ENCODE results near the gene ASPDH.

DNA sequence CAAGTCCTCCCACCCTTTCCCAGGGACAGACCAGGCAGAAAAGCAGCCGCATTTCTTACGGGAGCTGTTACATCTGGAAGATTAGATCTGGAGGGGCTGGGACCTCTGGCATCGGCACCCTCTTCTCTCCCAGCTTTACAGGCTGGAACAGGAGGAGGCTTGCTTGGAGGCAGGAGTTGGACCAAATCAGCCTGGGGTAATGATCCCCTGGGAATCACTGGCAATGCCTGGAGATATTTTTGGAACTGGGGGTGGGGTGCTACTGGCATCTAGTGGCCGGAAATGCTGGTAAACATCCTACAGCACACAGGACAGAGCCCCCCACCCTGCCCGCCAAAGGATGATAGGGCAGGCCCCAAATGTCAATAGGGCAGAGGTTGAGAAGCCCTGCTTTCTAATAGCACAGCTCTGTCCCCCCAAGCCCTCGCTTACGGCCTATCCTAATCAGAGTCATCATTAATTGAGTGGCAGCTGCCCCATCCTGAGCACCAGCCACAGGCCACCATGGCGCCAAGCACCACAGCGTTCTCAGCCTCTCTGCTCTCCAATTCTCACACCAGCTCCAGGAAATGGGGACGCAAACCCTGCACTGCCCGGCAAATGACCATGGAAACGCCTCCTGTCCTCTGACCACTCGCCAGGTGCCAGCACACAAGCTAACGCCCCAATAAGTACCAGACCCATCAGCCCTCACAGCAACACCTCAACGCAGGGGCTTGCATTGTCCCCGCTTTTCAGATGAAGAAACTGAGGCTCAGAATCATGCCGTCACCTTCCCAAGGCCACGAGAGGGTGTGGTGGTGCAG, 33.9 kb upstream of the ASPDH start:
- TF ChIP-seq, protein P1, sequence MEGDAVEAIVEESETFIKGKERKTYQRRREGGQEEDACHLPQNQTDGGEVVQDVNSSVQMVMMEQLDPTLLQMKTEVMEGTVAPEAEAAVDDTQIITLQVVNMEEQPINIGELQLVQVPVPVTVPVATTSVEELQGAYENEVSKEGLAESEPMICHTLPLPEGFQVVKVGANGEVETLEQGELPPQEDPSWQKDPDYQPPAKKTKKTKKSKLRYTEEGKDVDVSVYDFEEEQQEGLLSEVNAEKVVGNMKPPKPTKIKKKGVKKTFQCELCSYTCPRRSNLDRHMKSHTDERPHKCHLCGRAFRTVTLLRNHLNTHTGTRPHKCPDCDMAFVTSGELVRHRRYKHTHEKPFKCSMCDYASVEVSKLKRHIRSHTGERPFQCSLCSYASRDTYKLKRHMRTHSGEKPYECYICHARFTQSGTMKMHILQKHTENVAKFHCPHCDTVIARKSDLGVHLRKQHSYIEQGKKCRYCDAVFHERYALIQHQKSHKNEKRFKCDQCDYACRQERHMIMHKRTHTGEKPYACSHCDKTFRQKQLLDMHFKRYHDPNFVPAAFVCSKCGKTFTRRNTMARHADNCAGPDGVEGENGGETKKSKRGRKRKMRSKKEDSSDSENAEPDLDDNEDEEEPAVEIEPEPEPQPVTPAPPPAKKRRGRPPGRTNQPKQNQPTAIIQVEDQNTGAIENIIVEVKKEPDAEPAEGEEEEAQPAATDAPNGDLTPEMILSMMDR (IDR thresholded peaks at IDR 0.05): no peak
- TF ChIP-seq JUN (CRISPR knock-in tag; IDR thresholded peaks at IDR 0.05) (no peak), ETV6 (CRISPR knock-in tag; IDR thresholded peaks at IDR 0.05) (no peak), TP53 (CRISPR knock-in tag; IDR thresholded peaks at IDR 0.05) (no peak)
- TF ChIP-seq, protein P2, sequence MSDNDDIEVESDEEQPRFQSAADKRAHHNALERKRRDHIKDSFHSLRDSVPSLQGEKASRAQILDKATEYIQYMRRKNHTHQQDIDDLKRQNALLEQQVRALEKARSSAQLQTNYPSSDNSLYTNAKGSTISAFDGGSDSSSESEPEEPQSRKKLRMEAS (CRISPR knock-in tag; IDR thresholded peaks at IDR 0.05): no peak
- TF ChIP-seq, protein P3, sequence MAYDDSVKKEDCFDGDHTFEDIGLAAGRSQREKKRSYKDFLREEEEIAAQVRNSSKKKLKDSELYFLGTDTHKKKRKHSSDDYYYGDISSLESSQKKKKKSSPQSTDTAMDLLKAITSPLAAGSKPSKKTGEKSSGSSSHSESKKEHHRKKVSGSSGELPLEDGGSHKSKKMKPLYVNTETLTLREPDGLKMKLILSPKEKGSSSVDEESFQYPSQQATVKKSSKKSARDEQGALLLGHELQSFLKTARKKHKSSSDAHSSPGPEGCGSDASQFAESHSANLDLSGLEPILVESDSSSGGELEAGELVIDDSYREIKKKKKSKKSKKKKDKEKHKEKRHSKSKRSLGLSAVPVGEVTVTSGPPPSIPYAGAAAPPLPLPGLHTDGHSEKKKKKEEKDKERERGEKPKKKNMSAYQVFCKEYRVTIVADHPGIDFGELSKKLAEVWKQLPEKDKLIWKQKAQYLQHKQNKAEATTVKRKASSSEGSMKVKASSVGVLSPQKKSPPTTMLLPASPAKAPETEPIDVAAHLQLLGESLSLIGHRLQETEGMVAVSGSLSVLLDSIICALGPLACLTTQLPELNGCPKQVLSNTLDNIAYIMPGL (CRISPR knock-in tag; IDR thresholded peaks at IDR 0.05): no peak
- TF ChIP-seq, protein P4, sequence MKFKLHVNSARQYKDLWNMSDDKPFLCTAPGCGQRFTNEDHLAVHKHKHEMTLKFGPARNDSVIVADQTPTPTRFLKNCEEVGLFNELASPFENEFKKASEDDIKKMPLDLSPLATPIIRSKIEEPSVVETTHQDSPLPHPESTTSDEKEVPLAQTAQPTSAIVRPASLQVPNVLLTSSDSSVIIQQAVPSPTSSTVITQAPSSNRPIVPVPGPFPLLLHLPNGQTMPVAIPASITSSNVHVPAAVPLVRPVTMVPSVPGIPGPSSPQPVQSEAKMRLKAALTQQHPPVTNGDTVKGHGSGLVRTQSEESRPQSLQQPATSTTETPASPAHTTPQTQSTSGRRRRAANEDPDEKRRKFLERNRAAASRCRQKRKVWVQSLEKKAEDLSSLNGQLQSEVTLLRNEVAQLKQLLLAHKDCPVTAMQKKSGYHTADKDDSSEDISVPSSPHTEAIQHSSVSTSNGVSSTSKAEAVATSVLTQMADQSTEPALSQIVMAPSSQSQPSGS (CRISPR knock-in tag; IDR thresholded peaks at IDR 0.05; ENCODE audit: borderline replicate concordance, low read depth): no peak

Data from WTC11 (cell line).